Hematopoietic multipotent progenitor cell treated with erythropoietin and hydrocortisone succinate and interleukin-3 and kit ligand, for 4 days (in vitro differentiated cells): ENCODE measurements around the gene ICE1.
"Not testable (repeated sequence)": the region's sequence is repeated elsewhere in the genome, so short reads cannot be mapped to it uniquely, and the experiment has no call there.

Experiments
- DNase-seq: peaks from one replicate; pipeline ENCODE4 v3.0.0-alpha.2; 2015

ICE1 gene

GRCh38 chr5:5405441-5405840 lies 17.0 kb upstream of the ICE1 start:
- no peak for DNase-seq

GRCh38 chr5:5407924-5408323 lies 14.6 kb upstream of the ICE1 start:
- DNase-seq = no peak

GRCh38 chr5:5409151-5409810 lies 13.2 kb upstream of the ICE1 start:
- peak; percentile 10 for DNase-seq

GRCh38 chr5:5413856-5414255 lies 8.6 kb upstream of the ICE1 start:
- DNase-seq = not testable (repeated sequence)

DNA sequence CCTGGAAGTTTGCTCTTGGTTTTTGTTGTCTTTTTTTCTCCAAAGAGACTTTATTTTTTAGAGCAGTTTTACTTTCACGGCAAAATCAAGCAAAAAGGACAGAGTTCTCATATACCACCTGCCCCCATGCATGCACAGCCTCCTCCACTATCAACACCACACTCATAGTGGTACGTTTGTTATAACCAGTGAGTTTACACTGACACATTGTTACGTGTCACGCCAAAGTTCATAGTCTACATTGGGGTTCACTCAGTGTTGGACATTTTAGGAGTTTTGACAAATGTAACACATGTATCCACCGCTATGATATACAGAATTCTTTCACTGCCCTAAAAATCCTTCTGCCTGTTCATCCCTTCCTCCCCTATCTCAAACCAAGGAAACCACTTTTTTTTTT lies 7.5 kb upstream of the ICE1 start:
- DNase-seq = no peak

DNA sequence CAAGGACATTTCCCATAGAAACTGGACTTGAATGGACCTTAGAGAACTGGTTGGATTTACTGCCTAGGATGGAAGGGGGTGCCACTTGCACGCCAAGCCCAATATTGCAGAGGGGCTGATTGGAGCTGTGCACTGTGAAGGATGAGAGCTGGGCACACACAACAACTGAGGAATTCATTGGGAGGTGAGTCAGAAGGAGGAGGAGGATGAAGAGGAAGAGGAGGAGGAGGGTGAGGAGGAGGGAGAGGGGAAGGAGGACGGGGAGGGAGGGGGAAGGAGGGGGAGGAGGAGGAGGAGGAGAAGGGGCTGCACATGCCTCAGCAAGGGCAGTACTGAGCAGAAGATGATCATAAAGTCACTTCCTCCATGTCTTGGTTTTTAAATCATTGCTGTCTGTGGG lies 5.7 kb upstream of the ICE1 start:
- DNase-seq = no peak

DNA sequence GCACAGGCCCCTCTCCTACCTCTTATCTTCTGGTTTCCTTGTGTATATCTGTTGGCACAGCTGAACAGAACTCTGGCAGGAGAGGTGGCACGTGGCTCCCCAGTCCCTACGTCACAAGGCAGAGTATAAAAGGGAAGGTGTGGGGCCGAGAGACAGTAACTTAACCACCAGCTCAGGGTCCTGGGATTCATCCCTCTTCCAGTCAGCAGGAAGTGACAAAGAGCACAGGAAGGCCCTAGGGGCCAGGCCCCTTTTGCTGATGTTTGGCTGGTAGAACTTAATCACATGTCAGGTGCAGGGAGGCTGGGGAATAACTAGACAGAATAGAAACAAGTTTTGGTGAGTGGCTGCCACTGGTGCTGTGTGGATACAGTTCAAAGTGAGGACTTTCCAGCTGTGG lies 4.5 kb upstream of the ICE1 start:
- no peak for DNase-seq

DNA sequence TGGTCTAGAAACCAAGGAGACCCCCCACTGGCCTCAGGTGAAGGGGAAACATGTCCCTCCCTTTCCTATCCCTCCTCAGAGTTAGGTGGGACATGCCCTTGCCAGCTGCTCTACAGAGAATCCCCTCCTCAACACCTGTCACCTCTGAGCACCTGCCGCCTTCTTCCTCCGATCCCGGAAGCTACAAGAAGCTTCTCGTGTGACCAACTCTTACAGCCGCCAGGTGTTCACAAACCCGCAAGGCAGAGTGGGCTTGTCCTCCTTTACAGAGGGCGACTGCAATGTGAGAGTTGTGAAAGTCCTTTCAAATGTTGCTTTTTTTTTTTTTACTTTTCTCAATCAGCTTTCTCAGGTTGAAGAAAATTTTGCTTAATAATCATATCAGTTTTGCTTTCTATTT lies 3.7 kb upstream of the ICE1 start:
- no peak for DNase-seq

GRCh38 chr5:5419291-5420210 lies 2.9 kb upstream of the ICE1 start:
- peak; percentile 63 for DNase-seq

DNA sequence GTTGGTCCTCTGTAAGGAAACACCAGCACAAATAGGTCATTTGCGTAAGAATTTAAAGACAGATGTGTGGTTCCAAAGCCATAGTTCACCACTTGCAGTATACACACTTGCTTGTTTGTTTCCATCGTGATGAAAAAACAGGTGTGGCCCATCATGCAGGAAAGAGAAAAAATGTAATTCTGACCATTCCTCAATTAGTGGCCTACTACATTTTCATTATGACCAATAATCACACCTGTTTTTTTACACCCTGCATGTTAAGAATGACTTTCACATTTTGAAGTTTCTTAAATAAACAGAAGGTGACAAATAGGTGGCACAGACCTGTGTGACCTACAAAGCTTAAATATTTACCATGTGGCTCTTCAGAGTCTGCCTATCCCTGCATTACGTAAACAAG lies 2.2 kb upstream of the ICE1 start:
- DNase-seq = no peak

GRCh38 chr5:5421149-5421960 lies 1.1 kb upstream of the ICE1 start:
- peak; percentile 49 for DNase-seq

- DNase-seq = no peak
Measured at GRCh38 chr5:5422819-5423515, 490 bp downstream of the ICE1 start.

- no peak for DNase-seq
Measured at GRCh38 chr5:5423586-5423985, 1.1 kb downstream of the ICE1 start.

- DNase-seq = peak; percentile 9
Measured at GRCh38 chr5:5424736-5425135, 2.3 kb downstream of the ICE1 start.

DNA sequence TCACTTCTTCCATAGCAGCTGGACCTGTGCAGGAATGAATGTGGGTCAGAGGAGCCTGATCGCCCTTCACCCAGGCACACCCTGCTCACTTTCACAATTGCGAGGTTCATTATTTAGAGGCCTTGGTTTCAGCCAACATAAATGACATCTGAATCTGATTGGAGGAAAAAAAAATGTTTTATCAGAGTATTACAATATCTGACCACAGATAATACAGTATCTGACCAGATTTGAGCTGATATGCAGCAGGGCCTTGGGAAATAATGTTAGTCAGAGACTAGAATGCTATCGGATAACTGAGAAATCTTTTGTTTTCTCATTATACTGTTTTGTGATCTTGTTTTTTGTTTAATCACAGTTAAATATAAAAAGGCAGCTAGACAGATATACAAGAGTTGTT lies 7.7 kb downstream of the ICE1 start:
- peak; percentile 31 for DNase-seq

GRCh38 chr5:5432020-5432707 lies 9.7 kb downstream of the ICE1 start:
- DNase-seq = no peak

DNA sequence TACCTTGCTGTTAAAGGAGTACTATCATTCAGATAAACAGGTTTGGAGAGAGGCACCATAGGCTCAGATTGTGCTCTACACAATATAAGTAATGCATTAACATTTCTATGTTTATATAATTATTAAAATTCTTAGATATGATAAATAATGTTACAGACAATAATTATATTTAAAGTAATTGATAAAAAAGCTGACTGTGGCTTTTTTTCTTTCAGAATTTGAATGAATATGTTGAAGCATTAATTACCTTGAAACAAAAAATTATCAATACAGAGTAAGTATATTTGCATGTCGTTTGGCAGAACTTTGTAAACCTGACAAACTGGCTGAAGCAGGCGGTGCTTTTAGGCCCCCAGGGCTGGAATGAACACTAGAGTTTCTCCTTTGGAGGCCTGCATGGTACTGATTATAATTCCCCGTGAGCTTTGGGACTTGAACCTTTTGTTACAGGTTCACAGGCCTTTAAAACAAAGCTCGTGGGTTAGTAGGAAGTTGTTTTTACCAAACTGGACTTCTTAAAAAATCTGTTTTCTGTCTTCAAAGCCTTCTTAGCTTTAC lies 13.8 kb downstream of the ICE1 start:
- no peak for DNase-seq

DNA sequence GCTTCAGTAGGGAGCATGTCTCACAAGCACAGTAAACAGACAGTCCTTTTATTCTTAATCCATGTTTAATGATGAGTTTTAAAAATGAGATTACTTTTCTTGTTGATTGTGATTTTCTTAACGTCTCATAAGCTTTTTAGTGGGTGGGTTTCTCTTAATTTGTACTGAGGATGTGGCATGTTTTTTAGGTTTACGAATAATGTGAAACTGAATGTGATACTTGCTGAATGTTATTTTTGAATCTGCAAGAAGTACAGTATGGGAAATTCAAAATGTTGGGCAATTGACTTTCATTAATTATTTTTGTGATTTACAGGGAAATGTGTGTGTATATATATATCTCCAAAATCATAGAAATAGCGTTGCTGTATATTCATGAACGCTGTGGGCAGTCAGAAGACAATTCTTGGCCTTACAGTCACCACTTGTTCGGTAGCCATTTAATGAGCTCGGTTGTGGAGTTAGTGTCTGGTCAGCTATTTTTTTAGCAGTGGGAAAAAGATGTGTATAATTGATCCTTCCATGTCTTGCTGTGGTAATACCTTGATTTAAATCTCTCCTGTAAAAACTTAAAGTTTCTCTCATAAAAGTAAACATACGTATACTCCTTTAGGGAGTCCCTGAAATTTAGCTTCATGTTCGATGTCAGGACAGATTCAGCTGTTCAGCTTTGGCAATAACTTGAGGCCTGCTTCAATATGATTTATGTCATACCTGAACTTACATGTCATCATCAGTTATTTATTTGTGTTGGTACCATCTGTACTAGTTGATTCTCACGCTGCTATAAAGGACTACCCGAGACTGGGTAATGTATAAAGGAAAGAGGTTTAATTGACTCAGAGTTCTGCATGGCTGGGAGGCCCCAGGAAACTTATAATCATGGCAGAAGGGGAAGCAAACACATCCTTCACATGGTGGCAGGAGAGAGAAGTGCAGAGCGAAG lies 15.0 kb downstream of the ICE1 start:
- no peak for DNase-seq

GRCh38 chr5:5451863-5452262 lies 29.4 kb downstream of the ICE1 start:
- DNase-seq = no peak

GRCh38 chr5:5453131-5453530 lies 30.7 kb downstream of the ICE1 start:
- no peak for DNase-seq

GRCh38 chr5:5454391-5454790 lies 31.9 kb downstream of the ICE1 start:
- no peak for DNase-seq
